Loucy (cell line): ENCODE data around the gene ADGRD2.

ENCODE experiments used
- H2AFZ ChIP-seq: fragments of 200-600 bp; sonication (generic); 2 replicates; pipeline ENCODE4 v1.6.0; 2016; ENCODE audit warnings: antibody characterized with exemption, mild to moderate bottlenecking, low read length, moderate library complexity
- H3F3A ChIP-seq: fragments of 200-600 bp; 2 replicates; pipeline ENCODE4 v1.6.0; 2016; ENCODE audit warnings: antibody characterized with exemption, low read depth, mild to moderate bottlenecking
- H3K27me3 ChIP-seq: fragments of 200-600 bp; sonication (generic); 2 replicates; pipeline ENCODE4 v1.6.1; 2014; ENCODE audit warnings: low read length, mild to moderate bottlenecking; ENCODE audit not compliant: insufficient read depth, poor library complexity, severe bottlenecking
- H3K36me3 ChIP-seq: fragments of 200-600 bp; sonication (generic); 2 replicates; pipeline ENCODE4 v1.6.1; 2016; ENCODE audit warnings: low read length; ENCODE audit not compliant: insufficient read depth
- H3K4me1 ChIP-seq: fragments of 200-600 bp; sonication (generic); 2 replicates; pipeline ENCODE4 v1.5.1; 2014; ENCODE audit warnings: low read length, mild to moderate bottlenecking; ENCODE audit not compliant: insufficient read depth, poor library complexity, severe bottlenecking
- H3K4me2 ChIP-seq: fragments of 200-600 bp; sonication (generic); 2 replicates; pipeline ENCODE4 v1.6.0; 2014; ENCODE audit warnings: antibody characterized with exemption, low read length, low read depth, mild to moderate bottlenecking; ENCODE audit not compliant: poor library complexity, severe bottlenecking
- H3K4me3 ChIP-seq: fragments of 200-600 bp; sonication (generic); 2 replicates; pipeline ENCODE4 v1.5.1; 2014; ENCODE audit warnings: low read length, mild to moderate bottlenecking, mixed read lengths; ENCODE audit not compliant: poor library complexity, severe bottlenecking
- H3K79me2 ChIP-seq: fragments of 200-600 bp; sonication (generic); 2 replicates; pipeline ENCODE4 v1.6.1; 2014; ENCODE audit warnings: low read length; ENCODE audit not compliant: insufficient read depth
- H3K9ac ChIP-seq: fragments of 200-600 bp; sonication (generic); 2 replicates; pipeline ENCODE4 v1.6.0; 2014; ENCODE audit warnings: mild to moderate bottlenecking, low read depth, low read length, moderate library complexity; ENCODE audit not compliant: poor library complexity, severe bottlenecking
- H3K9me2 ChIP-seq: fragments of 200-600 bp; sonication (generic); replicated peaks from 2 replicates; pipeline ENCODE4 v1.6.1; 2016; ENCODE audit warnings: low read depth, low read length, mixed read lengths
- H3K9me3 ChIP-seq: fragments of 200-600 bp; sonication (generic); 2 replicates; pipeline ENCODE4 v1.6.1; 2014; ENCODE audit warnings: mild to moderate bottlenecking, antibody characterized with exemption, low read length, low read depth; ENCODE audit not compliant: insufficient read depth
- H4K20me1 ChIP-seq: fragments of 200-600 bp; sonication (generic); 2 replicates; pipeline ENCODE4 v1.6.0; 2014; ENCODE audit warnings: antibody characterized with exemption, low read length, mild to moderate bottlenecking; ENCODE audit not compliant: insufficient read depth, poor library complexity, severe bottlenecking
- EZH2phosphoT487 ChIP-seq: fragments of 200-600 bp; IDR thresholded peaks from 2 replicates; pipeline ENCODE4 v1.6.1; 2018; ENCODE audit warnings: antibody characterized with exemption, mild to moderate bottlenecking, moderate library complexity, borderline replicate concordance
- TF ChIP-seq, protein P1 (sequence below): fragments of 200-600 bp; sonication (generic); conservative IDR thresholded peaks from 2 replicates; pipeline ENCODE4 v1.5.1; 2014; ENCODE audit warnings: mild to moderate bottlenecking, antibody characterized with exemption, low read length

ADGRD2 gene

GRCh38 chr9:124526174-124526573, 75.9 kb downstream of the ADGRD2 start:
- no peaks in the 10 kb centered on the region for H3F3A ChIP-seq
- no peak overlapping the region for H3K4me2 ChIP-seq
- no peak overlapping the region for H2AFZ ChIP-seq
- no peaks in the 10 kb centered on the region for H3K27me3 ChIP-seq
- H3K4me3 ChIP-seq: no peak overlapping the region
- H3K36me3 ChIP-seq: peaks cover 8% of the 10 kb centered on the region; the same call in 1 of the 2 replicates
- H3K9me2 ChIP-seq: no peaks in the 10 kb centered on the region
- no peak overlapping the region for H3K9ac ChIP-seq
- H3K9me3 ChIP-seq: no peaks in the 10 kb centered on the region
- H3K4me1 ChIP-seq: no peaks in the 10 kb centered on the region
- TF ChIP-seq EZH2phosphoT487: no peak
- TF ChIP-seq, protein P1, sequence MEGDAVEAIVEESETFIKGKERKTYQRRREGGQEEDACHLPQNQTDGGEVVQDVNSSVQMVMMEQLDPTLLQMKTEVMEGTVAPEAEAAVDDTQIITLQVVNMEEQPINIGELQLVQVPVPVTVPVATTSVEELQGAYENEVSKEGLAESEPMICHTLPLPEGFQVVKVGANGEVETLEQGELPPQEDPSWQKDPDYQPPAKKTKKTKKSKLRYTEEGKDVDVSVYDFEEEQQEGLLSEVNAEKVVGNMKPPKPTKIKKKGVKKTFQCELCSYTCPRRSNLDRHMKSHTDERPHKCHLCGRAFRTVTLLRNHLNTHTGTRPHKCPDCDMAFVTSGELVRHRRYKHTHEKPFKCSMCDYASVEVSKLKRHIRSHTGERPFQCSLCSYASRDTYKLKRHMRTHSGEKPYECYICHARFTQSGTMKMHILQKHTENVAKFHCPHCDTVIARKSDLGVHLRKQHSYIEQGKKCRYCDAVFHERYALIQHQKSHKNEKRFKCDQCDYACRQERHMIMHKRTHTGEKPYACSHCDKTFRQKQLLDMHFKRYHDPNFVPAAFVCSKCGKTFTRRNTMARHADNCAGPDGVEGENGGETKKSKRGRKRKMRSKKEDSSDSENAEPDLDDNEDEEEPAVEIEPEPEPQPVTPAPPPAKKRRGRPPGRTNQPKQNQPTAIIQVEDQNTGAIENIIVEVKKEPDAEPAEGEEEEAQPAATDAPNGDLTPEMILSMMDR: no peak
- no peaks in the 10 kb centered on the region for H3K79me2 ChIP-seq
- no peaks in the 10 kb centered on the region for H4K20me1 ChIP-seq

GRCh38 chr9:124527781-124528180, 77.5 kb downstream of the ADGRD2 start:
- no peak overlapping the region for H3K4me2 ChIP-seq
- no peaks in the 10 kb centered on the region for H3F3A ChIP-seq
- no peaks in the 10 kb centered on the region for H3K4me1 ChIP-seq
- no peaks in the 10 kb centered on the region for H3K9me2 ChIP-seq
- no peak overlapping the region for H3K4me3 ChIP-seq
- H3K9me3 ChIP-seq: no peaks in the 10 kb centered on the region
- no peaks in the 10 kb centered on the region for H4K20me1 ChIP-seq
- TF ChIP-seq, protein P1: no peak
- TF ChIP-seq EZH2phosphoT487: no peak
- H3K79me2 ChIP-seq: no peaks in the 10 kb centered on the region
- peaks cover 8% of the 10 kb centered on the region; the same call in 1 of the 2 replicates for H3K36me3 ChIP-seq
- no peak overlapping the region for H2AFZ ChIP-seq
- H3K27me3 ChIP-seq: no peaks in the 10 kb centered on the region
- no peak overlapping the region for H3K9ac ChIP-seq
